ENCODE data around the gene VPS52. TPM values are rescaled to one million over a fixed set of nuclear protein-coding genes. Genes with fewer than 3 reads are reported as not detected.
A peak's percentile ranks its signal among the peaks of the same experiment; 100 is the strongest.

Gene VPS52
- total RNA-seq, 2 donors from 2014 or later: 31.4 to 43.2 TPM

DNA sequence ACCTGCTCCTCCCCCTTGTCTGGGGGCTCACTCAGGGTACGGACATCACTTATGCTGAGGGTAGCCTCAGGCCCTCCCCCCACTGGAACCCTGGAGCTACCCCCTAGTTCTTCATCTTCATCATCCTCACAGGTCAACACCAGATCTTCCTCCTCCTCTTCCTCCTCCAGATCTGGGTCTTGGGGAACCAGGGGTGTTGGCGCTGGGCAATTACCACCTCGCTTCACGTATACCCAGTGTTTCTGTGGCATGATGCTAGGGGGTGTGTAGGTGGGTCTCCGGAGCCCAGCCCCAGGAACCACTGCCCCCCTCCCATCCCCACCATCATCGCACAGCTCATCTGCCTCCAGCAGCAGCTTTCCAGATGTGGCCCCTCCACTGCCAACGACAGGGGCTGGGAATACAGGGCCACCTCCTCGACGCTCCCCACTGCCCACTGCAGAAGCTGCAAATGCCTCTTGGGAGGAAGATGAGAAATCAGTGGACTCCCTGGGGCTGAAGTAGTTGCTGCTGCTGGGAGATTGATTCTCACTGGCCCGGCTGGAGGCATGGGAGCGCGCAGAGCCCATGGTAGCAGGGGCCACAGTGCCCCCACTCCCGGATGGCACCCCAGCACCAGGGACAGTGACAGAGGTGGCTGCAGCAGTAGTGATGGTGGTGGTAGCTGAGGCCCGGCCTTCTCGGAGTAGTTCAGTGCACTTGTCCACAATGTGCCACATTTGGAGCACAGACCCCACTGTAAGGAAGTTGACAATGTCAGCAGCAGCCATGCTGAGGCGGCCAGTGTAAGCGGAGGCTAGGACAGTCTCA, 44.3 kb upstream of the VPS52 start:
- peak overlapping the region in 1 of 2 donors; percentile 96 for H3K27ac ChIP-seq

DNA sequence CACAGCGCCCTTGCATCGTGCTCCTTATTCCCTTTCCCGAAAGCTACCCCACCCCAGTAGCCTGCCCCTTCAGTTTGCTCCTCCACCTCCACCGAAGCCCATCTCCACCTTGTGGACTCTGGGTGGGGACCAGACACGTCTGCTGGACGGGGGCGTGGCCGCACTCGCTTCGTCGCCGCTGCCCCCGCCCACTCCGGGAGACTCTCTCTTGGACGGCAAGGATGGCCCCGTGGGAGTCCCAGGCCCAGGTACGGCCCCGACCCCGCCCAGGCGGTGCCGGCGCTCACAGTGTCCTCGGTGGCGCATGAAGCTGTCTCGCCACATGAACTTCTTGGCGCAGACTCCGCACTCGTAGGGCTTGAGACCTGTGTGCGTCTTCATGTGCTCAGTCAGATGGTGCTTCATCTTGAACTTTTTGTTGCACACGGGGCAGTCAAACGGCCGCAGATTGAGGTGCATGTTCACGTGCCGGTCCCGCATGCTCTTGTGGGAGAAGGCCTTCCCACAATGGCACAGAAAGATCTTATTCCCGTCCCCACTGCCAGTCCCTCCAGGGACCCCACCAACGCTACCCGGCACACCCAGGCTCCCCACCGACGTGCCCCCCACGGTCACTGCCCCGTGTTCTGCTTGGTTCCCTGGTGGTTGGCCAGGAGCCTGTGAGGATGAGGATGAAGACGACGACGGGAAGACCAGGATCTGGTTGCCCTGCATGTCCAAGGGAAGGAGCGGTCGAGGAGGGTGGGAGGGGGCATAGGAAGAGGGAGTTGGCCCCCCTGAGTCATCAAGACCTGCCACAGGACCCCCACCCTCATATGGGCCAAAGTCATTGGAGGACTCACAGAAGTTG, 43.5 kb upstream of the VPS52 start:
- DNase-seq (ENCODE audit: low spot score): no peak
- H3K27me3 ChIP-seq (replicated peaks; ENCODE audit: insufficient read depth): no peaks in the 10 kb centered on the region
- H3K4me1 ChIP-seq (ENCODE audit: control insufficient read depth in 1 of 2, low read depth in 2 of 2): peaks cover 43 to 58% of the 10 kb centered on the region in 2 donors
- no peaks in the 10 kb centered on the region for H3K9me3 ChIP-seq
- H3K36me3 ChIP-seq: peaks cover 16% of the 10 kb centered on the region
- TF ChIP-seq CTCF (IDR thresholded peaks at IDR 0.05): no peak
- peak overlapping the region; percentile 71 for H3K4me3 ChIP-seq
- peak overlapping the region; percentile 92 to 96 for H3K27ac ChIP-seq
- ATAC-seq (ENCODE audit: insufficient number of reproducible peaks, low FRiP score, low read depth): no peak

More for the DNA sequence above, 44.3 kb upstream of the VPS52 start:
- no peak for TF ChIP-seq CTCF (IDR thresholded peaks at IDR 0.05)
- no peaks in the 10 kb centered on the region for H3K9me3 ChIP-seq
- peaks cover 52 to 66% of the 10 kb centered on the region in 2 donors for H3K4me1 ChIP-seq (ENCODE audit: control insufficient read depth in 1 of 2, low read depth in 2 of 2)
- no peaks in the 10 kb centered on the region for H3K27me3 ChIP-seq (replicated peaks; ENCODE audit: insufficient read depth)
- H3K36me3 ChIP-seq: peaks cover 16% of the 10 kb centered on the region
- DNase-seq (ENCODE audit: low spot score) (no peak), ATAC-seq (ENCODE audit: insufficient number of reproducible peaks, low FRiP score, low read depth) (no peak)
- H3K4me3 ChIP-seq: no peak overlapping the region

- H3K4me1 ChIP-seq (ENCODE audit: control insufficient read depth in 1 of 2, low read depth in 2 of 2): peaks cover 39 to 58% of the 10 kb centered on the region in 2 donors
- ATAC-seq (ENCODE audit: insufficient number of reproducible peaks, low FRiP score, low read depth) (no peak), DNase-seq (ENCODE audit: low spot score) (no peak)
- peaks cover 10% of the 10 kb centered on the region for H3K36me3 ChIP-seq
- H3K27me3 ChIP-seq (replicated peaks; ENCODE audit: insufficient read depth): no peaks in the 10 kb centered on the region
- peak overlapping the region; percentile 92 to 96 for H3K27ac ChIP-seq
- no peaks in the 10 kb centered on the region for H3K9me3 ChIP-seq
- TF ChIP-seq CTCF (IDR thresholded peaks at IDR 0.05): no peak
- H3K4me3 ChIP-seq: peak overlapping the region; percentile 71
Observed at GRCh38 chr6:33314515-33314942, 42.9 kb upstream of the VPS52 start.

- ATAC-seq (ENCODE audit: insufficient number of reproducible peaks, low FRiP score, low read depth) (no peak), DNase-seq (ENCODE audit: low spot score) (no peak)
- TF ChIP-seq CTCF (IDR thresholded peaks at IDR 0.05): no peak
- Histone ChIP-seq H3K4me3 (peak within 1 kb of the TSS; percentile 71), H3K36me3 (peaks cover 3% of the 10 kb centered on the region), H3K27me3 (replicated peaks; ENCODE audit: insufficient read depth) (no peaks in the 10 kb centered on the region), H3K27ac (peak within 1 kb of the TSS; percentile 92 to 96), H3K9me3 (no peaks in the 10 kb centered on the region), H3K4me1 (ENCODE audit: control insufficient read depth in 1 of 2, low read depth in 2 of 2) (peaks cover 34 to 52% of the 10 kb centered on the region in 2 donors)
Observed at GRCh38 chr6:33313709-33314514, 42.2 kb upstream of the VPS52 start, which contains the start of gene TAPBP. Gene TAPBP, minus strand, starts transcription at chr6:33314078. Its CDS starts 37 bp downstream, at chr6:33314041.

Measured in thoracic aorta (tissue), 2 donors.